ENCODE data around the gene EXOC3L2. TPM values are rescaled to one million over a fixed set of nuclear protein-coding genes. Genes with fewer than 3 reads are reported as not detected.
A peak's percentile ranks its signal among the peaks of the same experiment; 100 is the strongest.

EXOC3L2 gene
- polyA plus RNA-seq, 3 donors, result not detected

DNA sequence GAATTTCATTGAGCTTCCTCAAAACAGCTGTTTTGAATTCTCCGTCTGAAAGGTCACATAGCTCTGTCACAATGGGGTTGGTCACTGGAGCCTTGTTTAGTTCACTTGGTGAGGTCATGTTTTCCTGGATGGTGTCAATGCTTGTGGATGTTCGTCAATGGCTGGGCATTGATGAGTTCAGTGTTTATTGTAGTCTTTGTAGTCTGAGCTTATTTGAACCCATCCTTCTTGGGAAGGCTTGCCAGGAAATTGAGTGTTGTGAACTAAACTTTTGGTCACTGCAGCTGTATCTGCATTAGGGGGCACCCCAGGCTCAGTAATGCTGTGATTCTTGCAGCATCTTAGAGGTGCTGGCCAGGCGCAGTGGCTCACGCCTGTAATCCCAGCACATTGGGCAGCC lies 44.6 kb downstream of the EXOC3L2 start:
- intact Hi-C loops (cut with micrococcal nuclease), result no loop called here
- H3K27ac Mint-ChIP-seq, result no peak overlapping the region
- H3K36me3 Mint-ChIP-seq, result no peaks in the 10 kb centered on the region
- Histone ChIP-seq H2AFZ (ENCODE audit: insufficient read depth, low read depth, low read length, poor library complexity, severe bottlenecking) (no peak overlapping the region), H4K20me1 (ENCODE audit: insufficient read depth, low read length) (no peaks in the 10 kb centered on the region), H3K4me3 (replicated peaks in 1 of 3; ENCODE audit: low read depth in 2 of 3, low read length in 3 of 3) (no peak overlapping the region), H3K79me2 (ENCODE audit: insufficient read depth, low read length) (no peaks in the 10 kb centered on the region), H3K9ac (ENCODE audit: insufficient read depth, low read length, poor library complexity, severe bottlenecking) (no peak overlapping the region), H3K27me3 (ENCODE audit: control insufficient read depth in 2 of 2, insufficient read depth in 2 of 2, low read length in 2 of 2) (no peaks in the 10 kb centered on the region), H3K4me1 (ENCODE audit: control insufficient read depth in 1 of 2, insufficient read depth in 2 of 2, low read length in 2 of 2) (no peaks in the 10 kb centered on the region), H3K9me3 (replicated peaks in 1 of 2; ENCODE audit: control insufficient read depth in 1 of 2, insufficient read depth in 1 of 2, low read length in 2 of 2) (no peaks in the 10 kb centered on the region), H3K27ac (ENCODE audit: low read depth in 1 of 2, low read length in 2 of 2) (no peak overlapping the region), H3K36me3 (replicated peaks in 1 of 2; ENCODE audit: control insufficient read depth in 1 of 2, insufficient read depth in 2 of 2, low read length in 2 of 2) (no peaks in the 10 kb centered on the region), H3K4me2 (replicated peaks; ENCODE audit: extremely low read depth, low read length, poor library complexity, severe bottlenecking) (no peak overlapping the region)
- DNase-seq, result no peak
- H3K9me3 Mint-ChIP-seq, result no peaks in the 10 kb centered on the region
- H3K4me1 Mint-ChIP-seq, result no peaks in the 10 kb centered on the region
- 63% methylated on average over 3 of the region's 4 CpGs for WGBS (ENCODE audit: insufficient coverage)
- peaks cover 0 to 8% (median 4%) of the 10 kb centered on the region in 3 donors for H3K27me3 Mint-ChIP-seq (ENCODE audit: low read depth in 3 of 3)
- no peak overlapping the region for H3K4me3 Mint-ChIP-seq
- TF ChIP-seq, protein P1, sequence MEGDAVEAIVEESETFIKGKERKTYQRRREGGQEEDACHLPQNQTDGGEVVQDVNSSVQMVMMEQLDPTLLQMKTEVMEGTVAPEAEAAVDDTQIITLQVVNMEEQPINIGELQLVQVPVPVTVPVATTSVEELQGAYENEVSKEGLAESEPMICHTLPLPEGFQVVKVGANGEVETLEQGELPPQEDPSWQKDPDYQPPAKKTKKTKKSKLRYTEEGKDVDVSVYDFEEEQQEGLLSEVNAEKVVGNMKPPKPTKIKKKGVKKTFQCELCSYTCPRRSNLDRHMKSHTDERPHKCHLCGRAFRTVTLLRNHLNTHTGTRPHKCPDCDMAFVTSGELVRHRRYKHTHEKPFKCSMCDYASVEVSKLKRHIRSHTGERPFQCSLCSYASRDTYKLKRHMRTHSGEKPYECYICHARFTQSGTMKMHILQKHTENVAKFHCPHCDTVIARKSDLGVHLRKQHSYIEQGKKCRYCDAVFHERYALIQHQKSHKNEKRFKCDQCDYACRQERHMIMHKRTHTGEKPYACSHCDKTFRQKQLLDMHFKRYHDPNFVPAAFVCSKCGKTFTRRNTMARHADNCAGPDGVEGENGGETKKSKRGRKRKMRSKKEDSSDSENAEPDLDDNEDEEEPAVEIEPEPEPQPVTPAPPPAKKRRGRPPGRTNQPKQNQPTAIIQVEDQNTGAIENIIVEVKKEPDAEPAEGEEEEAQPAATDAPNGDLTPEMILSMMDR (IDR thresholded peaks at IDR 0.05), result no peak

DNA sequence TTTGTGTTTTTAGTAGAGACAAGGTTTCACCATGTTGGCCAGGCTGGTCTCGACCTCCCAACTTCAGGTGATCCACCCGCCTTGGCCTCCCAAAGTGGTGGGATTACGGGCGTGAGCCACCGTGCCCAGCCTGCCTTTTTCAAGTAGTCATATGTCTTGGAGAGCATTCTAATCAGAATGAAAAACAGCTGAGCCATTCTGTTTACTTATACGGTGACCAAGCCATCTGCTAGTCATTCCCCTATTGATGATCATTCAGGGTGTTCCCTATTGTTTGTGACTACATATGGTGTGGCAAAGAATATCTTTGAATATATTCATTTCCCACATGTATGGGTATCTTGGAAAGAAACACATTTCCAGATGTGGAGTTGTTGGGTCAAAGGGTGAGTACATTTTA lies 49.4 kb downstream of the EXOC3L2 start:
- Histone ChIP-seq H3K4me1 (ENCODE audit: control insufficient read depth in 1 of 2, insufficient read depth in 2 of 2, low read length in 2 of 2) (no peaks in the 10 kb centered on the region), H2AFZ (ENCODE audit: insufficient read depth, low read depth, low read length, poor library complexity, severe bottlenecking) (no peak overlapping the region), H3K27me3 (ENCODE audit: control insufficient read depth in 2 of 2, insufficient read depth in 2 of 2, low read length in 2 of 2) (no peaks in the 10 kb centered on the region), H3K9ac (ENCODE audit: insufficient read depth, low read length, poor library complexity, severe bottlenecking) (no peak overlapping the region), H3K4me3 (replicated peaks in 1 of 3; ENCODE audit: low read depth in 2 of 3, low read length in 3 of 3) (no peak overlapping the region), H3K27ac (ENCODE audit: low read depth in 1 of 2, low read length in 2 of 2) (no peak overlapping the region), H3K9me3 (replicated peaks in 1 of 2; ENCODE audit: control insufficient read depth in 1 of 2, insufficient read depth in 1 of 2, low read length in 2 of 2) (no peaks in the 10 kb centered on the region), H3K4me2 (replicated peaks; ENCODE audit: extremely low read depth, low read length, poor library complexity, severe bottlenecking) (no peak overlapping the region), H3K36me3 (replicated peaks in 1 of 2; ENCODE audit: control insufficient read depth in 1 of 2, insufficient read depth in 2 of 2, low read length in 2 of 2) (no peaks in the 10 kb centered on the region), H3K79me2 (ENCODE audit: insufficient read depth, low read length) (no peaks in the 10 kb centered on the region), H4K20me1 (ENCODE audit: insufficient read depth, low read length) (no peaks in the 10 kb centered on the region)
- no peaks in the 10 kb centered on the region for H3K4me1 Mint-ChIP-seq
- WGBS (ENCODE audit: insufficient coverage), result 100% methylated on average over 5 of the region's 6 CpGs
- intact Hi-C loops (cut with micrococcal nuclease), result no loop called here
- no peaks in the 10 kb centered on the region for H3K9me3 Mint-ChIP-seq
- TF ChIP-seq, protein P1 (IDR thresholded peaks at IDR 0.05), result no peak
- H3K27ac Mint-ChIP-seq, result peak overlapping the region in 2 of 7 donors; percentile 46 to 70
- peaks cover 0 to 7% (median 3%) of the 10 kb centered on the region in 3 donors for H3K27me3 Mint-ChIP-seq (ENCODE audit: low read depth in 3 of 3)
- H3K36me3 Mint-ChIP-seq, result no peaks in the 10 kb centered on the region
- H3K4me3 Mint-ChIP-seq, result no peak overlapping the region
- DNase-seq, result no peak

Data from CD14-positive monocyte (primary cell).